ENCODE results near the gene TBCE. TPM values are rescaled to one million over a fixed set of nuclear protein-coding genes. Genes with fewer than 3 reads are reported as not detected.

TBCE gene
- polyA plus RNA-seq, 1 experiment, result 16.0 TPM

- no peaks in the 10 kb centered on the region for H3K36me3 ChIP-seq (ENCODE audit: control insufficient read depth, insufficient read depth, low read length)
- ChIA-PET POLR2A (no interaction called here), CTCF (interaction anchor here (1.1 kb wide), 1 partner anchor 9 kb away, joined by 3 read pairs; no protein-coding TSS in a partner anchor)
- DNase-seq (ENCODE audit: low read depth), result no peak
- no peak overlapping the region for H3K4me3 ChIP-seq (ENCODE audit: low read depth, low read length)
- TF ChIP-seq CTCF (IDR thresholded peaks at IDR 0.05; ENCODE audit: insufficient read depth, low read depth, low read length), result no peak
- H3K27me3 ChIP-seq (ENCODE audit: control insufficient read depth, insufficient read depth, low read length), result no peaks in the 10 kb centered on the region
Observed at GRCh38 chr1:235426143-235426542, 58.9 kb downstream of the TBCE start.

DNA sequence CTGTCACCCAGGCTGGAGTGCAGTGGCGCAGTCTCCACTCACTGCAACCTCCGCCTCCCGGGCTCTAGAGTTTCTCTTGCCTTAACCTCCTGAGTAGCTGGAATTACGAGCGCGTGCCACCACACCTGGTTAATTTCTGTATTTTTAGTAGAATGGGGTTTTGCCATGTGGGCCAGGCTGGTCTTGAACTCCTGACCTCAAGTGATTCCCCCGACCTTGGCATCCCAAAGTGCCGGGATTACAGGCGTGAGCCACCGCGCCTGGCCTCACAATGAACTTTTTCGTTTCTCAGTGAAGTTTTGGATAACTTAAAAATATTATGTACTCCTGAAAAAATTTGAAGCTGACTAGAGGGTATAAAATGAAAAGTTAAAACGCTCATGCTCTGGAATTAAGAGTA is 59.5 kb downstream of the TBCE start:
- no peak for TF ChIP-seq CTCF (IDR thresholded peaks at IDR 0.05; ENCODE audit: insufficient read depth, low read depth, low read length)
- no peak overlapping the region for H3K4me3 ChIP-seq (ENCODE audit: low read depth, low read length)
- DNase-seq (ENCODE audit: low read depth), result no peak
- H3K36me3 ChIP-seq (ENCODE audit: control insufficient read depth, insufficient read depth, low read length), result no peaks in the 10 kb centered on the region
- no peaks in the 10 kb centered on the region for H3K27me3 ChIP-seq (ENCODE audit: control insufficient read depth, insufficient read depth, low read length)
- CTCF ChIA-PET, result interaction anchor here (0.6 to 2.5 kb wide), 2 partner anchors 10 to 67 kb away, joined by 3 to 16 read pairs; no protein-coding TSS in a partner anchor
- POLR2A ChIA-PET, result no interaction called here

DNA sequence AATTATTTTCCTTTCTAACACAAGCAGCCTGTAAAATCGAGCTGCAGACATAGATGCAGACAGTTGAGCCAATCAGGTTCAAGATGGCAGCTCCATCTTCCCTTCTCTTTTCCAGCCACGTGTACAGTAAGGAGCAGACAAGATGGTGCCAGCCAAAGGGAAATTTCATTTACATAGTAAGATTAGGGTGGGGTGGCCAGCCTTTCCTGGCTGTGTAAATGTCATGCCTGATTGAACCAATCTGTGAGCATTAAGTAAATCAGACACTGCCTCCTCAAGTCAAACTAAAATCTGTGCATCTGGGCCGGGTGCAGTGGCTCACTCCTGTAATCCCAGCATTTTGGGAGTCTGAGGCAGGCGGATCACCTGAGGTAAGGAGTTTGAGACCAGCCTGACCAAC is 60.2 kb downstream of the TBCE start:
- POLR2A ChIA-PET, result no interaction called here
- Histone ChIP-seq H3K27me3 (ENCODE audit: control insufficient read depth, insufficient read depth, low read length) (no peaks in the 10 kb centered on the region), H3K4me3 (ENCODE audit: low read depth, low read length) (no peak overlapping the region), H3K36me3 (ENCODE audit: control insufficient read depth, insufficient read depth, low read length) (no peaks in the 10 kb centered on the region)
- no peak for TF ChIP-seq CTCF (IDR thresholded peaks at IDR 0.05; ENCODE audit: insufficient read depth, low read depth, low read length)
- no peak for DNase-seq (ENCODE audit: low read depth)
- CTCF ChIA-PET, result interaction anchor here (0.6 to 2.5 kb wide), 2 partner anchors 11 to 66 kb away, joined by 3 to 16 read pairs; no protein-coding TSS in a partner anchor

- Histone ChIP-seq H3K4me3 (ENCODE audit: low read depth, low read length) (no peak overlapping the region), H3K36me3 (ENCODE audit: control insufficient read depth, insufficient read depth, low read length) (no peaks in the 10 kb centered on the region), H3K27me3 (ENCODE audit: control insufficient read depth, insufficient read depth, low read length) (no peaks in the 10 kb centered on the region)
- DNase-seq (ENCODE audit: low read depth), result no peak
- TF ChIP-seq CTCF (IDR thresholded peaks at IDR 0.05; ENCODE audit: insufficient read depth, low read depth, low read length), result no peak
- CTCF ChIA-PET, result interaction anchor here (0.6 to 2.5 kb wide), 2 partner anchors 12 to 199 kb away, joined by 4 to 16 read pairs; no protein-coding TSS in a partner anchor
- POLR2A ChIA-PET, result no interaction called here
Observed at GRCh38 chr1:235429143-235429542, 61.9 kb downstream of the TBCE start.

- Histone ChIP-seq H3K4me3 (ENCODE audit: low read depth, low read length) (no peak overlapping the region), H3K27me3 (ENCODE audit: control insufficient read depth, insufficient read depth, low read length) (no peaks in the 10 kb centered on the region), H3K36me3 (ENCODE audit: control insufficient read depth, insufficient read depth, low read length) (no peaks in the 10 kb centered on the region)
- ChIA-PET CTCF (interaction anchor here (0.6 to 1.1 kb wide), 3 partner anchors 14 to 352 kb away, joined by 3 to 4 read pairs (median 3); no protein-coding TSS in a partner anchor), POLR2A (no interaction called here)
- no peak for TF ChIP-seq CTCF (IDR thresholded peaks at IDR 0.05; ENCODE audit: insufficient read depth, low read depth, low read length)
- DNase-seq (ENCODE audit: low read depth), result peak; percentile 46
Observed at GRCh38 chr1:235430991-235431390, 63.8 kb downstream of the TBCE start.

Measured in BJ (cell line).